Measurements from ENCODE around the gene TRIM26. TPM values are rescaled to one million over a fixed set of nuclear protein-coding genes. Genes with fewer than 3 reads are reported as not detected.

TRIM26 gene
- total and polyA plus RNA-seq, 8 donors, result 29.4 to 51.3 (median 31.9) TPM

- Histone ChIP-seq H3K27ac (no peak overlapping the region), H3K4me1 (peaks cover 0 to 12% of the 10 kb centered on the region in 2 donors), H3K4me3 (no peak overlapping the region), H3K9me3 (no peaks in the 10 kb centered on the region), H3K27me3 (no peaks in the 10 kb centered on the region), H3K36me3 (no peaks in the 10 kb centered on the region)
- DNase-seq (no peak), ATAC-seq (no peak)
- no peak for TF ChIP-seq CTCF (IDR thresholded peaks at IDR 0.05)
- intact Hi-C loops (cut with DNase I), result no loop called here
Observed at GRCh38 chr6:30152910-30153610, 60.1 kb downstream of the TRIM26 start.

- Histone ChIP-seq H3K4me1 (peaks cover 0 to 12% of the 10 kb centered on the region in 2 donors), H3K4me3 (no peak overlapping the region), H3K36me3 (no peaks in the 10 kb centered on the region), H3K27ac (no peak overlapping the region), H3K9me3 (no peaks in the 10 kb centered on the region), H3K27me3 (peaks cover 0 to under 1% of the 10 kb centered on the region in 2 donors)
- DNase-seq (no peak), ATAC-seq (no peak)
- TF ChIP-seq CTCF (IDR thresholded peaks at IDR 0.05), result no peak
- intact Hi-C loops (cut with DNase I), result no loop called here
Observed at GRCh38 chr6:30152016-30152673, 61.1 kb downstream of the TRIM26 start.

GRCh38 chr6:30151580-30151979 lies 61.6 kb downstream of the TRIM26 start:
- Histone ChIP-seq H3K4me3 (no peak overlapping the region), H3K27me3 (peaks cover 0 to 7% of the 10 kb centered on the region in 2 donors), H3K27ac (no peak overlapping the region), H3K9me3 (no peaks in the 10 kb centered on the region), H3K4me1 (peaks cover 0 to 7% of the 10 kb centered on the region in 2 donors), H3K36me3 (no peaks in the 10 kb centered on the region)
- DNase-seq (no peak), ATAC-seq (no peak)
- intact Hi-C loops (cut with DNase I), result no loop called here
- no peak for TF ChIP-seq CTCF (IDR thresholded peaks at IDR 0.05)

- no peaks in the 10 kb centered on the region for H3K36me3 ChIP-seq
- no peak for DNase-seq
- no peak overlapping the region for H3K4me3 ChIP-seq
- intact Hi-C loops (cut with DNase I), result no loop called here
- no peak overlapping the region for H3K27ac ChIP-seq
- ATAC-seq, result no peak
- peaks cover 0 to 14% of the 10 kb centered on the region in 2 donors for H3K27me3 ChIP-seq
- peaks cover 0 to 7% of the 10 kb centered on the region in 2 donors for H3K4me1 ChIP-seq
- no peak for TF ChIP-seq CTCF (IDR thresholded peaks at IDR 0.05)
- no peaks in the 10 kb centered on the region for H3K9me3 ChIP-seq
Observed at GRCh38 chr6:30150671-30151395, 62.4 kb downstream of the TRIM26 start.

Measured in left lung (tissue), 10 donors.